GM18511 (cell line): ENCODE data around the gene REEP1.

Experiments
- ATAC-seq: cut with Tn5 transposase; IDR thresholded peaks from one replicate; pipeline ENCODE4 v1.9.1; 2021; ENCODE audit warnings: mild to moderate bottlenecking, moderate library complexity; ENCODE audit not compliant: unreplicated experiment

REEP1 gene

DNA sequence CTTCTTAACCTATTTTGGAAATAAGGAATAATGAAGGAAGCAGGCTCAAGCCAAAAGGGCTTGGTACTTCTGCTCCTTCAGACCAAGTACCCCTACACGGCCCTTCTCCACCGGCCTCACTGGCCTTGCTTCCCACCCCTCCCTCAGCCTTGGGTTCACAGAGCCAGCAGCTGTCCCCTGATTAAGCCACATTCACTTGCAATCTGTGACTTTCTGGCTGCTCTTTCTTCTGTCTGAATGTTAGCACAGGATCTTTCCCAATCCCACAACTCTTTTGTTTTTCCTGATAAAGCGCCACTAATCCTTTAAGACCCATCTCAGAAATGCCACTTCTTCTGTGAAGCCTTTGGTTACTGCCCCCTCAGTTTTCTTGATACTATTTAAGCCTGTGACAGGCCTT, 52.4 kb downstream of the REEP1 start:
- no peak for ATAC-seq

DNA sequence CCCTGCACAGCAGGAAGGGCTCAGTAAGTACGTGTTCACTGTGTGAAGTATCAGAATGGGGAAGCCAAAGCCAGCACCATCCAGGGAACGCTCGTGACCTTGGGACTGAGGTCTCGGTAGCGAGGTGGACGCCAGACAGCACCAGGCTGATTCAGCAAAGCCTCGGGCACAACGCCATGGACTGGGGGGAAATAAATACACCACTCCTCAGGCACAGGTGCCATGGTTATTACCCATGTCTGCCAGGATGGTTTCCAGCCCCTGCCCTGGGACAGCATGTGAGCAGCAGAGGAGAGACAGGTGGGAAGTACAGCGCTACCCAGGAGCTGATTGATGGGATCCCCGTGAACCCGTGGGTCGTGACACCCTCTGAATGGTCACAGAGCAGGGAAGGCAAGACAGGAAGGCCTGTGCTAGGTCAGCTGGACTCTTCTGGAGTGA, 53.0 kb downstream of the REEP1 start:
- ATAC-seq, result no peak

DNA sequence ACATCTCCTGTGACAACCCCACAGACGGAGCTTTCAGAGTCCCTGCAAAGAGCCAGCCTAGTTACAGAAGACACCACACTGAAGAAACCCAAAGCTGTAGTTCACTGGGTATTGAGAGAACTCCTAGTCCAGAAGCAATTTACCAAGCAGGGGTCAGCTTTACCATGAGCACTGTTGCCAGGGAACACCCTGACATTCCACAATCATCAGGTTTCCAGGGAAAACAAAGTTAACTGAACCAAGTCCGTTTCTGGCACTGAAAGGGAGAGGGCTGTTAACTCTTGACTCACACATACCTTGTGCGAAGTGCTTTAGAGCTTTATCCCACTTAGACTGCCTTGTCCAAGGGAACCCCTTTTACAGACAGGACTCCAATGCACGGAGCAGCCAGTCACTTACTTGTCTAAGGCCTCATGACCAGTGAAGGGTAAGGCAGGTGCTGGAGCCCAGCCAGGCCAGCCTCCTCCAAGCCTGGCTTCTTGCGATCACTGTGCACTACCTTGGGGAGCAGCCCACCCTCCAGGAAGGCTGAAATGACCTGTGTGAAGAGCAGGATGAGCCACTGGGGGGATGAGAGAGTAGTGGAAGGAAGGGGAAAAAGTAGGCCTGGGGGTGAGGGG, 53.9 kb downstream of the REEP1 start:
- ATAC-seq, result no peak

DNA sequence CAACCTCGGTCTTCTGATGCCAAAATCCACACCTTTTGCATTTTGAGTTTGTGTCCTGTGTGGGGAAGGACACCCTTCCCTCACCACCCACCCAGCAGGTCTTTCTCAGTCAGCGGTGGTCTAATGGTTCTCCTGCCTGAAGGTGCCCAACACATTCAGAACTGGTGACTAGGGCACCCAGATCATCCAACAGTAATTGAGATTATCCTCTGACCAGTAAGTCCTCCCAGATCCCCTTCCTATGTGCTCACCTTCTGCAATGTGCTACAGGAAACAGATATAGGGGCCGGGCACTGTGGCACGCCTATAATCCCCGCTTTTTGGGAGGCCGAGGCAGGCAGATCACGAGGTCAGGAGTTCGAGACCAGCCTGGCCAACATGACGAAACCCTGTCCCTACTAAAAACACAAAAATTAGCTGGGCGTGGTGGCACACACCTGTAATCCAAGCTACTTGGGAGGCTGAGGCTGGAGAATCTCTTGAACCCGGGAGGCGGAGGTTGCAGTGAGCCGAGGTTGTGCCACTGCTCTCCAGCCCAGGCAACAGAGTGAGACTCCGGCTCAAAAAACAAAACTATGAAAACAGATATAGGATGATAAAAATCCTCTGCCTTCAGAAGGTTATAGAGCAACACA, 56.2 kb downstream of the REEP1 start:
- ATAC-seq, result no peak

DNA sequence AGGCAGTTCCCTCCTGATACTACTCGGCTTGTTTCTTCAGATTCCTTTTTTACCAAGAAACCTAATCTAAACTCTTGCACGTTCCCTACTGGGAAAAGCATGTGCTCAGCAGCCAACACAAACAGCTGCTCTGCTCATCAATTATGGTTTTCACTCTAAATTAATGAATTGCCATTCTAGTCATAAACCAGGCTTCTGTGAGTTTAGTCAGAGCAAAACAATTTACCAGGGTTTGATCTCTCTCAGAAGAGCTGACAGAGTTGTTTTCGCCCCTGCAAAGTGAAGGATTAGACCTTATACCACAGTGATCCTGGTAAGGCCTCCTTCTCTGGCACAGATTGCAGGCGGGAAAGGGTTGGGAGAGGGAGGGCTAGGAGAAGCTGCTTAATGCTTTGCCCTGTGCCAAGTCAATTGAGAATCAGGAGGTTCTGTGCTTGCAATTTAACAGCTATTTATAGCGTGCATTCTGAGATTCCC, 57.2 kb downstream of the REEP1 start:
- no peak for ATAC-seq

DNA sequence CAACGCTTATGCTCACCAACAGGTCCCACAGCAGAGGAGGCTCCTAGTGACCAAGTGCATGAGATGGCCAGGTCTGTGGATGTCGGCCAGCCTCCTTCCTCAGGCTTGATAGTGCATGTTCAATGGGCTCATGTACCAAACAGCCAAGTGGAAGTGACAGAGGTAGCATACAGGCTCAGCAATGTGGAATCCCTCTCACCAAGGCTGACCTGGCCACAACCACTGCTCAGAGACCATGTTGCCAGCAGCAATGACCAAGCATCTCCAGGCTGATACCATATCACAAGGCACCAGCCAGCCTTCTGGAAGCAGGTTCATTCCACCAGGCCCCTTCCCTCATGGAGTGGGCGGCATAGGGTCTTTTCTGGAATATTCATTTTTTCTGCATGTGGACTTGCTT, 61.5 kb downstream of the REEP1 start:
- ATAC-seq, result no peak

DNA sequence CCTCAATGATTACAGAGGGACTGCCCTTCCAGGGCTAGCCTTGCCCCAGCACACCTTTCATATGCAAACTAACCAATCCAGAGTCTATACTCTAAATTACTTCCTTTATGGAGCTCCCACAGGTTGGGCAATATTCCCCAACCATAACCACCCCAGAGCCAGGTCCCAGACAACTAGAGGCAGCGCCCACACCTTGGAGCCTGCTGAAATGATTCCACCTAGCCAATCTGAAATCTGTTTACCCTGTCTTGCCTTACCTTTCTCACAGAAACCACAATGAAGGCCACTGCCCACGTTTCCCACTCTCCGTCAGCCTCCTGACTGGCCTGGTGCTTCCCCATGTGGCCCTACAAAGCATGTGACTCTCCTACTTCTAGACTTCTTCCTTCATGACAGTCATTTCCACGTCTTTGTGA, 62.0 kb downstream of the REEP1 start:
- ATAC-seq, result peak; percentile 36

DNA sequence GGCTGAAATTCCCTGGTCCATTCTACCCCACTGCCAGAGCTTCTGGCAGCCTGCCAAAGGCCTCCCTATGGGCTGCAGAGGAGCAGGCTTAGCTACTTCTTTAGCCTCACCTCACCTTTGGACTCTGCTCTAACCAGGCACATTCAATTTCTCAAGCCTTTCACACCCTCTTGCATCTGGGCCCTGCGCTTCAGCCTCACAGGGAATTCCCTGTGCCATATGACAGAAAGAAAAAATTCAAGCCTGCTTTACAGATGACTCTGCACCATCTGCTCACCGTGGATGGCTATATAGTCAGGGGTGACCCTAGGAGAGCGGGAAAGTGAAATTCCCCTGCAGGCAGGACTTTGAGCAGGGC, 62.5 kb downstream of the REEP1 start:
- peak; percentile 82 for ATAC-seq

DNA sequence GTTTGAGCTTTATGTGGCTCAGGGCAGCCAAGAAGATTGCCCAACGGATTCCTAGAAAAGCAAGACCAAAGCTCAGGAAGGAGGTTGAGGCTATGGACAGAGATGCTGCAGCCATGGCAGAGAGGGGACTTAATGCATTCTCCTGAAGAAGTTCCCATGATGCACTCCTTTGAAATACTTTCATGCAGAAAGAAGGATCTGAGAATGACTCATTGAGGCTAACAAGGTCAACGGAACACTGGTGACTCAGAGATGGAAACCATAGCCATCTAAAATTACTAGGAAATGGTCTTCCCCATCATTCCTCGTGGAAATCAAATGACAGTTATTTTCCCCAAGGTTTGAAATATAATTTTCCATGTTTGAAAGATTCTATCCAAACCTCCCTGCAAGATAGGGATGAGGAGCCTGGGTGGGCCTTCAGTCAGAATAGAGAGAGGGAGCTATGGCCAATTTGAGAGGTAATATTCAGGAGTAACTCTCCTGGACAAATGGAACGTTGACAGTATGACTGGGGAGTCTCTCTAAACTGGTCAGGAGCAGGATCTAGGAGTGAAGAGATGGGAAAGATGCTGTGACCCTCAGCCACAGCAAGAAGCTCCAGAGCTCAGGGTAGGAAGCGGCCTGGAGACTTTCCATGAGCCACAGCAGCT, 63.0 kb downstream of the REEP1 start:
- ATAC-seq, result peak; percentile 77

DNA sequence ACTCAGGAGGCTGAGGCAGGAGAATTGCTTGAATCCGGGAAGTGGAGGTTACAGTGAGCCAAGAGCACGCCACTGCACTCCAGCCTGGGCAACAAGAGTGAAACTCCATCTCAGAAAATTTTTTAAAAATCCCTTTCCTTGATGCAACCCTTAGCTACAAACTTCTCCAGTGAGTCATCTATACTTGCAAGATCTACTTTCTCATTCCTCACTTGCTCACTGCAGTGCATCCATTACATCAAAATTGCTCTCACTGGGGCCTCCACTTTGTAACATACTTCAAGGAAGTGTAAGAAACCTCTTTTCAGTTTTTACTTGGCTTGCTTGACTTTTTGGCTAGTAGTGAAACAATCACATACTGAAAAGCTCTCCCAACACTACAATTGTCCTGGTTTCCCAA, 65.3 kb downstream of the REEP1 start:
- no peak for ATAC-seq

DNA sequence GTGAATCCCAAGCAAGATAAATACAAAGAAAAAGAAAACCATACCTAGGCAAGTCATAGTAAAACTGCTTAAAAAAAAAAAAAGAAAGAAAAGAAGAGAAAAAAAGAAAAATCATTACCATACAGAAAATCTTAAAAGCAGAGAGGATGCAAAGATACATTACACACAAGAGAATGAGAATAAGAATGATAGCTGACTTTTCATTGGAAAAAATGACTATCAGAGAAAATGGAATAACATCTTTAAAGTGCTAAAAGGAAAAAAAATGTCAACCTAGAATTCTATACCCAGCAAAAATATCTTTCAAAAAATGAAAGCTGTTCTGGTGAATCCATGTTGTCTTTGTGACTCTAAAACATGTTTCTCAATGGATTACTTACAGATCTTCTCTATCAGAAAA, 66.2 kb downstream of the REEP1 start:
- no peak for ATAC-seq

DNA sequence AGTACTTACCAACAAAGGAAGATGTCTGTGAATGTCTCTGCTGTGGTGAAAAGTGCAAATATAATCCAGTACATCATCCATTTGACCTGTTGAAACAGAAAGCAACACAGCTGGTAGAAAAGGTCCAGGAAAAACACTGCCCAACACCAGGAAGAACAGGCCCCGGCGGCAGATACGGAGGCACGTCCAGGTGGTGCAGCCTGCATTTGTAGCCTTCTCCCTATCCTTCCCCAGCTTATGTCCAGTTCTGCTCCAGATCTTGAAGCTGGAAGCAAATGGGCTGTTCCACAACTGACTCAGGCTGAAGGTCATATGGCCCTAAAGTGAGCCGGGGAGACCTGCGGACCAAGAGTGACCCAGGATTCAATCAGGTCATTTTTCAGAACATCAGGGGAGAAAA, 73.5 kb downstream of the REEP1 start:
- no peak for ATAC-seq

DNA sequence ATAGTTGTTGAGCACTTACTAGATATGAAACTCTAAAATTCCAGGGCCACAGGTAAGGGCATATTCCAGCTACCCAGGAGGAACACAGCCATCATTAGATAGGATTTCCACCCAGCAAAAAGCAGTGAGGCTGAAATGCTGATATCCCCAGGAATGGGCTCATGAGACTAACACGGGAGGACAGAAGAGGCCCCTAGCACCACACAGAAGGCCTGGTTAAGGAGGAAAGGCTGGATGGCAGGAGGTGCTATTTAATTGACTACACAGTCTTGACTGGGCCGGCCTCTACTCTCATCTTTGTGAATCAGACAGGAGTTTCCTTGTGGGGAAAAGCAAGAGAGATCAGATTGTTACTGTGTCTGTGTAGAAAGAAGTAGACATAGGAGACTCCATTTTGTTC, 76.4 kb downstream of the REEP1 start:
- ATAC-seq, result no peak

DNA sequence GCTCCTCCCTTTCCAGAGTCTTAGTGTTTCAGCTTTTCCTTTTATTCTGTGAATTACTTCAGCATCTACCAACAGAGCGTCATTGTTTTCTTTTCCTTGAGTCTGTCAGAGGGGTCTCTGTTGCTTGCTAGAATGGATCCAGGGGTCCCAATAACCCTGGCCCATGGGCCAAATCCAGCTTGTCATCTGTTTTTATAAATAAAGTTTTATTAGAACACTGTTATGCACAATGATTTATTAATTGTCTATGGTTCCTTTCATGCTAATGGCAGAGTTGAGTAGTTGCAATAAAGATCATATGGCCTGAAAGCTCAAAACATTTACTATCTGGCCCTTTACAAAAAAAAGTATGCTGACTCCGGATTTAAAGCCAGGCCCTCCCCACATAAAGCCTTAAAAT, 79.3 kb downstream of the REEP1 start:
- no peak for ATAC-seq

DNA sequence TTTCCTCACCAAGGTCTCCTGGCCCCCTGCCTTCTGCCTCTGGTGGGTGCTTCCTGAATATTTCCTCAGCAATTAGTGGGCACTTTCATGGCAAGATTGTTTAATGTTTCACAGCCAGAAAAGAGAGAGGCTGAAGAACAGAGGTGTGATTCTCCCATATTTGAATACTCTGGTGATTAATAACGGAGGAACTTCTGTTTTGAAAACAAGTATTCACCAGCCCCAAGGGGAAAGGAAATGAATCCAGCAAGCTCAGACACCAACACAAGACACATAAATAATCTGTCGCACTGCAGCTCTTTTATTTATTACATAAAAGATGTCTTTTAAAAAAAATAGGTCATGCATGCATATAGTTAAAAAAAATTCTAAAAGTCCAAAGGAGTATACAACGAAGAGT, 80.4 kb downstream of the REEP1 start:
- no peak for ATAC-seq

DNA sequence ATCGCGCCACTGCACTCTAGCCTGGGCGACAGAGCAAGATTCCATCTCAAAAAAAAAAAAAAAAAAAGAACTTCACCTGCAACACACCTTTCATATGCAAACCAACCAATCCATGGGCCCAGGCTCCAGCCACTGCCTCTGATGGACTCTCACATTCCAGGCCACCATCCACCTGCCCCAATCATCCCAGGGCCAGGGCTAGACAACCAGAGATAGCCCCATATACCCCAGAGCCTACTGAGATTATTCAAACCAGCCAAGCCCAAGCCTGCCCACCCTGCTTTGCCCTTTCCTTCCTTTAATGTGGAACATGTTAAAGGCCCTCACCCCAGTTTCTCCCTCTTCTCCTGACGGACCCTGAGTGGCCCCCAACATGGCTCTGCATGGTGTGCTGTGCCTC, 81.1 kb downstream of the REEP1 start:
- ATAC-seq, result no peak

DNA sequence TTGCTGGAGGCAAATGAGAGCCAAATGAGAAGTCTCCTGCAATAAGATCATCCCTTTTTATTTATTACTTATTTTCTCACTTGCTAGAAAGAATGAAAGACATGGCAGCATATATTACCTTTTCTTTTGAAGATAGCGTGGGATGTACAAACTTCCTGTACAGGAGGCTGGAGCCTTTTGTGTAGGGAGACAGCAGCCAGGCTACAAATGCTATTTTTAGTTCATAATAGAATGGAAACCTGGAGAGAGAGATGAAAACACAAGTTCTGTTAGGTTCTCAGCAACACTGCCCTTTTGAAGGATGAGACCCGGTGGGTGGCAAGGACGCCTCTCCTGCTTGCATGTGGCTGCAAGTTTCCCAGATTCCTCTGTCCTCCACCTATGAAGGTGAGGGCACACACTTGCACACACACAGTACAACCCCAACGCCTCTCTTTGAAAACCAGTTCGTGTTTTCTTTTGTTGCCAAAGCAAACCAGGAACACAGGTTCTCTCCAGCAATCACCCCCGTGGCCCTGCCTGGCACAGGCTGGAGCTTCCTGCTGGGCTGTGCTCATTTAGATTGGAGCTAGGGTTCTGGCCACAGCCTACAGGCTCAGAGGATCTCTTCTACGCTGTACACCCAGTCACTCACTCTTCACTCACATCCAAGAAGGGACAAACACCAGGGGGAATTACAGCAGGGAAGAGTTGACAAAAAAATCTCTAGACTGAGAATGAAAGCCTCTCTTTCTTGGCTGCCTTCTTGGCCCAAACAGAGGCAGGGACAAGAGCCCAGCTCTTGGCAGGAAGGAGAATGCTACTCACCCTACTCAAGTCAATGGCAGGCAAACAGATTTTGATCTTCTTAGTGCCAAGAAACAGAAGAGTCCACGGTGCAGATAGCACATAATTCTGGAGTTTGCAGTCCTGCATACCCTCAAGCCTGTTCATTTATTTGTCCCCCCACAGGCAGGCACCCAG, 82.6 kb downstream of the REEP1 start:
- no peak for ATAC-seq

DNA sequence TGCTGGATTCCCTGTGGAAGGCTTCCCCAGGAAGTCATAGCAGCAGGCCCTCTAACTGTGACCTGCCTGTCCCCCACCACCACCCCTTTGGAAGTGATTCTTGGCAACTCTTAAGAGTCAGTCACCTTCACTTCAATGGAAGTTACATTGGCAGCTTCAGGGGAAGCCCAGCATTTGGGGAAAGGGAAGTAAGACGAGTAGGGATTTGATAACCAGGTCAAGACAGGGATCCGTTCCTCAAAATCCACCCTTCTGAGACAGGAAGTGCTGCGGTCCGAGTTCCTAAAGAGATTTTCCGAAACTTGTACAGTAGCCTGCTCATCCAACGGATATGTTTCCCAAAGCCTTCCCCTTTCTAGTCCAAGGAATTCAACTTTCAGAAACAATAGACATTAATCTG, 84.0 kb downstream of the REEP1 start:
- ATAC-seq, result no peak

DNA sequence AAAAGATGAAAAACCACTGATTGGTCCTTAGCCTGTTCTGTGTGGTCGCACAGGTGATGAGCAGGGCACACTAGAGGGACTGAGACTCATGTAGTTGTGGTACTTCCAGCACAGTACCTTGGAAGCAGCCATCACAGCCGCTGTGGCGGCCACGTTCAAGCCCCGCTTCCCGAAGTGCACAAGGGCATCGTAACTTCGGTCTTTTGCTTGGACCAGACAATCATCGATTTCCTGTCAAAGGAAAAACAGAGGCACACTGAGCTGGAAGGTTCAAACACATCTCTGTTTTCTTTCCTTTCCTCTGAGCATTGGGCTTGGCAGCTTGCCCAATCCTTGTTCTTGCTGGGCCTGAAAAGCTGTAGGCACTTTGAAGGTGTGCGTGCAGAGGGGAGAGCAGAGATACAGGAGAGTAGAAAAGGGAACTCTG, 85.6 kb downstream of the REEP1 start:
- ATAC-seq, result no peak

DNA sequence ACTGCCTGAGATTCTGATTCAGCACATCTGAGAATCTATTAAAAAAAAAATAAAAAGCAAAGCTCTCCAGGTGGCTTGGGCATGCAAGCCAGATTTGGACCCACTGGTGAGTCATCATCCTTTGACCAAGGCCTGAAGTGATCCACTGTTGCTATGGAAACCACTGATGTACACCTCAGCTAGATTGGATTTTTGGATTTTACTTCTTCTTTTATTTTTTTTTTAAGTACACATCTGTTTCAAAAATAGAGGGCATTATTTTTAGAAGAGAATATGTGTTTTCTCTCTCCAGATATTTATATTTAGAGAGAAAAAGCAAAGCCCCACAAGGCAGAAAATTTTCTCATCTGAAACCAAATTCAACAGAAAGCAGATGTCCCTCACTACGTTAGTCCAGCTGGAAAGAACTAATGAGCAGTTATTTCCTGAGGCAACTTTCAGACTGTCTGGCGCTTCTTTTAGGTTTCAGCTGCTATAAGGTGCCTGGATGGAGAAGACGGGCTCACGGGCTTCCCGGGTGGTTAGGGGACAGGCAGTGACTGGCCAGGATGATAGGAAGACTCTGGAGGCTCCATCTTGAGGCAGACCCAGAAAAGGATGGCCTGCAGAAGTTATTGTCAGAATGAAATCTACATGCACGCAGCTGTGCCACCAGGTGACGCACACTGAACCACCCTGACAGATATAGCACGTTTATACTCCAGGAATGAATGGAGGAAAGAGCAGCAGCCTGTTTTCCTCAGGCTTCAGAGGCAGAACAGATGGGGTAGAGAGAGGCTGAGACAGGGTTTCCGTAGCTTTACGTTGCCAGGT, 87.6 kb downstream of the REEP1 start:
- ATAC-seq, result peak; percentile 82
